NCI-H1930 (cell line): Measurements from ENCODE around the gene AZIN2.
A peak's percentile ranks its signal among the peaks of the same experiment; 100 is the strongest.
"Not testable (repeated sequence)": the region's sequence is repeated elsewhere in the genome, so short reads cannot be mapped to it uniquely, and the experiment has no call there.

Source experiments
- DNase-seq, 2 experiments: peaks; one replicate each; lab custom pipeline; 2025; lab: John Stamatoyannopoulos, UW

Gene AZIN2

DNA sequence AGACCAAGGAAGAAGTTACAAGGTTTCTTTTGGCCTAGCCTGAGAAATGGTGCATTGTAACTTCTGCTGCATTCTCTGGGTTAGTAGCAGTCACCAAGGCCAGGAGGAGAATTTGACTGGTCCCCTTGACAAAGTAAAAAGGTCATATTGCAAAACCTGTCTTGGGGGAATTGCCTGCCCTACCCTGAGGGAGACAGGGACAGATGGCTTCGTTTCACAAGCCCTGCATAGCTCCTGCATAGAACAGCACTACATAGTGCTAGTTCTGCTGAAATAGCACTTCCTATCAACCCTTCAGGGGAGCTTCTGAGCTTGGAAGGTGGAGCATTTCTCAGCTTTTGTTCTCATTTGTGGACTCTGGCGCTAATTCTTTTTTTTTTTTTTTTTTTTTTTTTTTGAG lies 23.9 kb upstream of the AZIN2 start:
- DNase-seq: no peak

DNA sequence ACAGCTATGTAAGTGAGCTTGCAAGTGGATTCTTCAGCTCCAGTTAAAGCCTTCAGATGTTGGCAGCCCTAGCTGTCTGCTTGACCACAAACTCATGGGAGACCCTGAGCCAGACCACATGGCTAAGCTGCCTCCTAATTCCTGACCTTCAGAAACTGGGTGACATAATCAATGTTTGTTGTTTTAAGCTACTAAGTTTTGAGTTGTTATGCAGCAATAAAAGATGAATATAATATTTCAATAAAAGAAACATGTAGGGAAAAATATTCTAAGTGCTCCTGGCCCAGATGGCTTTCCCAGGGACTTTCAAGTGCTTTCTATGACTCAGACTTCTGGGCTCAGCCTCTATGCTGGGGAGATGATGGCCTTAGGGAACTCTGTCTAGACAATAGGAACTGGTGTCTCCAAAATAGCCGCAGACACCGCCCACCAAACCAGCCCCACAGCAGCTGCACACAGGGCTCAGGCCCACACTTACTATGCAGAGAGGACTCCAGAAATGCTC lies 20.3 kb upstream of the AZIN2 start:
- no peak for DNase-seq

DNA sequence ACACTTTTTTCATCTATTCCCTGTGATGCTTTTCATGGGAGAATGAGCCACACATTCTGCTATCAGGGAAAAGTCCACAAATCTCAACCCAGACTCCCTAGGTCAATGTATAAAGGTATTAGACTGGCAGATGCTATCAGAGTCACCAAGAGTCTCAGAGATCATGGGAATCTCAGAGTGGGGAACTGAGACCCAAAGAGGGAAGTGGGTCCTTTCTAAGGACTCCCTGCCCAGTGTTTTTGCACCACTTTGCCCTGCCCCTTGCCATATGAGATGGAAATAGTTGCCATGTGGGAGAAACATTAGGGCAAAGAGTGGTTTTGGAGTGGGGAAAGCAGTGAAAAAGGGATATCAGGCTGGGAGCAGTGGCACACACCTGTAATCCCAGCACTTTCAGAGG lies 19.1 kb upstream of the AZIN2 start:
- DNase-seq: no peak

DNA sequence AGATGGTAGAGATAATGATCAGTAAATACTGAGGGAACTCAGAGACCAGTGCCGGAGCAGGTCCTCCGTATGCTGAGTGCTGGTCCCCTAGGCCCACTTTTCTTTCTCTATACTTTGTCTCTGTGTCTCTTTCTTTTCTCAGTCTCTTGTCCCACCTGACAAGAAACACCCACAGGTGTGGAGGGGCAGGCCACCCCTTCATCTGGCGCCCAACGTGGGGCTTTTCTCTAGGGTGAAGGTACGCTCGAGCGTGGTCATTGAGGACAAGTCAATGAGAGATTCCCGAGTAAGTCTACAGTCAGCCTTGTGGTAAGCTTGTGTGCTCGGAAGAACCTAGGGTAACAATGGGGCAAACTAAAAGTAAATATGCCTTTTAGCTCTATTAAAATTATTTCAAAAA lies 16.7 kb upstream of the AZIN2 start:
- DNase-seq: not testable (repeated sequence)

DNA sequence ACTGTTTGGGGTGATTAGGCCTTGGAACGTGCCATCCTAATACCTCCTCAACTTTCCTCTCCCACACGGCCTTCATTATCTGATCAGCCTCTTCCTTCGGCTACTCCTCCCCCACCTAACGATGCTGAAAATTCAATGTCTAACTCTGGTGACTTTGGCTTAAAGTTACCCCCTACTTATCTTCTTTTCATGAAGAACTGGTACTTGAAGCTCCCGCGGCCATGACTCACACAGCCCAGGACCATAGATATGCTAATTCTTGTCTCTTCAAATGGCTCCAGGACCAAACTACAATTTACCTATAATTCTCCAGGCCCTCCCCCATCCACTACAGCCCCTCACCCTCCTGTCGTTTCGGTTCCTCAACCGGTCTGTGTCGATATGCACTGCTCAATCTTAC lies 15.7 kb upstream of the AZIN2 start:
- no peak for DNase-seq

DNA sequence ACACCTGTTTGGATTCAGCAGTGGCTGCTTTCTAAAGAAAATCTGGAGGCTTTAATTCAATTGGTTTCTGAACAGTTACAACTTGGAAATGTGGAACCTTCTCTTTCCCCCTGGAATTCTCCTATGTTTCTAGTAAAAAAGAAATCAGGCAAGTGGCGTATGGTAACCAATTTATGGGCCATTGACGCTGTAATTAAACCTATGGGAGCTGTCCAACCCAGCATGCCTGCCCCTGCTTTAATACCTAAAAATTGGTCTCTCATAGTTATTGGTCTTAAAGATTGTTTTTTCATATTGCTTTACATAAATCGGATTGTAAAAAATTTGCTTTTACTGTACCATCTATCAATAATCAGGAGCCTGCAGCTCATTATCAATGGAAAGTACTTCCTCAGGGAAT lies 14.5 kb upstream of the AZIN2 start:
- not testable (repeated sequence) for DNase-seq

DNA sequence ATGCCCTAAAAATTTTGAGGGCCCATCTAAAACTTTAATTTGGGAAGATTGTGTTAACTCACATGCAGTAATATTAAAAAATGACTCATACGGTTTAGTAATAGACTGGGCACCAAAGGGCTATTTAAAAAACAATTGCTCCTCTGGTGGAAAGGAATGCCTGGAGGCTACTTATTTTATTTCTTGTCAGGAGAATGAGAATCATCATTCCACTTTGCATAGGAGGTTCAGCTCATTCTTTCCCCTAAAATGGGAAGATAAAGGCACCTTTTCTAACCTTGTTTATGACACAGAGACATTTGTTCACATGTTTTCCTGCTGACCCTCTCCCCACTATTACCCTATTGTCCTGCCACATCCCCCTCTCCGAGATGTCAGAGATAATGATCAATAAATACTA lies 12.8 kb upstream of the AZIN2 start:
- DNase-seq: not testable (repeated sequence)

DNA sequence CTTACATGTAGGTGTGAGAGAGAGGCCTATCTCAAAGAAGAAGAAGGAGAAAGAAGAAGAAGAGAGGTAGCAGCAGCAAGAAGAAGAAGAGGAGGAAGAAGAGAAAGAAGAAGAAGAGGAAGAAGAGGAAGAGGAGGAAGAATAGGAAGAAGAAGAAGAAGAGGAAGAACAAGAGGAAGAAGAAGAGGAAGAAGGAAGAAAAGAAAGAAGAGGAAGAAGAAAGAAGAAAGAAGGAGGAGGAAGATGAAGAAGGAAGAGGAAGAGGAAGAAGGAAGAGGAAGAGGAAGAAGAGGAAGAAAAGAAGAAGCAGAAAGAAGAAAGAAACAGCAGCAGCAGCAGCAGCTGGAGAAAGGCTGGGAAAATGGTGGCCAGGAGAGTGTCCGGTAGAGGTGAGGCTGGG lies 10.3 kb upstream of the AZIN2 start:
- no peak for DNase-seq

DNA sequence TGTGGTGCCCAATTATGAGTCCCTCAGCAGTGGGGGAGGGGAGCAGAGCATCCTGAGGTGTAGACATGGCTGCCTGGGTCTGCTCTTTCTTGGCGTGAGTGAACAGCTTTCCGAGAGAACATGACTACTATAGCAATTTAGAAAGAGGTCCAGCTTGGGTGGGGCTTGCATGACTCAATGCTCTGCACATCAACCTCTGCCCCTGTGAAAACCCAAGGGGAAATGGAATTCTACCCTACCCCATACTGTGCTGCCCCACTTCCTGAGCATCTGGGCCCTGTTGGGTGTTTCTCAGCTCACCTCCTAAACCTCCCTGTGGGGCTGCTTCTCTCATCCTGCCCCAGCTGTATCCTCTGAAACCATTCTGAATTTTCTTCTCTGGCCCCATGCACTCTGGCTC lies 8.2 kb upstream of the AZIN2 start:
- no peak for DNase-seq

DNA sequence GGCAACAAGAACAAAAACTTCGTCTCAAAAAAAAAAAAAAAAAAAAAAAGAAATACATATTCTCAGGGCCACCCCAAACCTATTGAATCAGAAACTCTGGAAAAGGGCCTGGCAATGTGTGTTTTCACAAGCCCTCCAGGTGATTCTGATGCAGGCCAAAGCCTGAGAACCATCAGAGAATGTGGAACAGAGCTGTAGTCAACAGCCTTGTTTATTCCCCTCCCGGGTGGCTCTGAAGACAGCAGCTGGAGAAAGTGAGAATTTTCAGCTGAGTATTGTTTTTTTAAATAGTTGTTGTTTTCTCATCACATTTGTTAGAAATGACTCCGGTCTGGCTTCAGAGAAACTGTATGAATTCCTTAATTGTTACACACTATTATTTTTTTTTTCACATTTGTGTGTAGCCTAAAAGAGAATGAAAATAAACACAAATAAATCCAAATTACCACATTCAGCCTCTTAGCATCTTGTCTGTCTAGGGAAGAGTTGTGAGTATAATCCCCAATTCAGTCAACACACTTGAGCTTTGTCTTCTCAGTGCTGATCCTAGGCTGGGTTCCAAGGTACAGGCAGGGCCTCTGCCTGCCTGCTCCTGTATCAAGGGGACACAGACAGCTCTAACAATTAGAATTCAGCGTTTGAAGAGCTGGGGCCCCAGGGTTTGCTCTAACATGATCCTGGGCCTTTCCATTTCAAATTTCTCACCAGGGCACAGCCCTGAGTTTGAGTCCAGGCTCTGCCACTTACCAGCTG lies 6.6 kb upstream of the AZIN2 start:
- DNase-seq: no peak

DNA sequence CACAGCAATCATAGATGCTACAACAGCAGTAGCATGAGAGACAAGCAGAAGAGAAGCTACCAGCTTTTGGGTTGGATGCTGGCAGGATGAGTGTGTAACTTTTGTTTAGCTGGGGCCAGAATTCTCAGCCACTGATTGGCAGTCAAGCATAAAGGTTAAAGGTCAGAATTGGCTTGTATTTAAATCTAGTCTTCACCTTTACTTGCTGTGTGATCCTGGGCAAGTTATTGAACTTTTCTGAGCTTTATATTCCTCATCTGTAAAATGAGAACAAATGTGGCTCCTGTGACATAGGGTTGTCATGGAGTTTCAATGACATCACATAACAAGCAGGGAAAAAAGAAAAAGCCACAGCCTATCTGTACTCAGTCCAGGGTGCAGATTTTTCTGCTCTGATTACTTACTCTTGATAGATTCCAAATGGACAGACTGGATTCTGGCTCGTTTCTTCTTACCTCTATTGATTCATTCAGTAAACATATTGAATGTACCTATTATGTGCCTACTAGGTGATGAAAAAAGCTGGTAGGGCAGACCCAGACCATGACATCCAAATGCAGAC lies 2.8 kb upstream of the AZIN2 start:
- DNase-seq: no peak

DNA sequence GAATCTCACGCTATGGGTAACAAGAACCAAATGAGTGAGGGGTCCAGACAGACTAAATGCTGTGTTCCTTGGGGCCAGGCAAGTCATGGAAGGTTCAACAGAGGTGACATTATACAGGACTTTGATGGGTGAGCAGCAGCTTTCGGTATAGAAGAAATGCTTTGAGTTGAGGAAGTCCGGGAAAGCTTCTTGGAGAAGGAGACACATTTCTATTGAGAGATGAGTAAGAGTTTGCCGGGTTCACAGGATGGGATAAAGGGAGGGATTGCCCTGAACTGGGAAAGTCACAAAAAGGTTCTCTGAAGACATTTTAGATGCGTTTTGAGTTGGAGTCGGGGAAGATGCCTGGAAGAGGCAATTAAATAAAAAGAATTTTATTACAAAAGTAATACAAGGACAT lies 580 bp upstream of the AZIN2 start:
- DNase-seq: no peak

DNA sequence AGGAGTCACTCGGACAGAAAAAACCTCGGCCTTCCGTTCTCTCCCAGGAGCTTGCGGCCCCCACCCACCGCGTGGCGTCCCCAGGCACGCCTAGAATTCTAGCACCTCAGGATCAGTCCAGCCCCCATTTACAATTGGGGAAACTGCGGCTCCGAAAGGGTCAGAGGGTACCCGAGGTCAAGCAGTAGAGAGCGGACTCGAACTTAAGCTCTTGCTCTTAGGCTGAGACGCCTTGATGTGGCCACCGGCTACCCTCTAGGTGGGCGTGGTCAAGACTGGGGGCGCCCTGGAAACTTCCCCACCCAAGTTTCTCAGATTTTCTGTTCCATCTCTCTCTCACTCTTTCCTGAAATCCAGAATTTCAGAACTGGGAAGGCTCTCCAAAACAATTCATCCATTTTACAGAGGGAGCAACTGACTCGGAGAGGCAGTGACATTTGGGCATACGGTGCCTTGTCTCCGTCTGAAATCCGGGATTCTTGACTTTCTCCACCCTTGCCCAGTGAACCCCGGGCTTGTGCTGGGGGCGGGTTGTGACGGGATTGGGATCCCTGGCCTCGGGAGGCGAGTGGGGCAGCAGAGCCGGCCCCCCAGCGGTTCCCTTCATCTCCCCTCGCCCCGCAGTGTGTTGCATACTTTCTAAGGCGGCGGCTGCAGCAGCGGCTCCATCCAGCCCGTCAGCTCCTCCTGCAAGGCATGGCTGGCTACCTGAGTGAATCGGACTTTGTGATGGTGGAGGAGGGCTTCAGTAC lies 777 bp downstream of the AZIN2 start:
- DNase-seq: no peak

DNA sequence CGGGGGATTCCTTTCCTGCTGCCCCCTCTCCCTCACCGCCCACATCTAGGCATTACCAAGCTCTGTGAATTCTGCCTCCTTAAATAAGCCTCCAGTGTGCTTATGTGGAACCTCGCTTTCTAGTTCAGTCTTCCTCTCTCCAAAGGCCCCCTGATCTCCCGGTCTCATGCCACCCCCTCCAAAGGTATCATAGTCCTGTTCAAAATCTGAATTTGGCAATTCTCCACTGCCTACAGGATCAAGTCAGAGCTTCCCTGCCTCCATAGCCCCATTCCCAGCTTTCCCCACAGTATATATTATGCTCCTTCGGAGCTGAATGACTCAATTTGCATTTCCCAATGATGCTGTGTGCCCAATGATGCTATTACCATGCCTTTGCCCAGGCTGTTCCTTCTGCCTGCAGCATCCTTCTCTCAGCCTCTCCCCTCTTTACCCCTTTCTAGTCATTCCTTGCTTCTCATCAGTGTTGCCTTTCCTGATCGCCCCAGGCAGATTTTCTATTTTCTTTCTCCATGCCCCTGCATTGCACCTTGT lies 1.7 kb downstream of the AZIN2 start:
- DNase-seq: no peak

DNA sequence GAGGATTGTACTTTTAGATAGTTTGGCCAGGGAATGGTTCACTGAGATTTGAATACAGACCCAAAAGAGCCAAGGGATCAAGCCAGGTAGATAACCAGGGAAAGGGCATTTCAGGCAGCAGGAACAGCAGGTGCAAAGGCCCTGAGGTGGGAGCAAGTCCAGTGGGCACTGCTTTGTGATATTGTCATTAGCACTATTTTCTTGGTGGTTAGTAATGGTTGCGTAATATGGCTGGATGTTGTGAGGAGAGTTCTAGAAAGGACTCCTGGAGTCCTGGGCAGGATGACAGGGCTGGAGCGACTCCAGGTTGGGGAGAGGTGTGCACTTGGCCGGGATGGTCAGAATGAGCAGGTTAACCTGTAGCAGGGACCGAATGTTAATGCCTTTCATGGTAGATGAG lies 4.4 kb downstream of the AZIN2 start:
- DNase-seq: no peak

DNA sequence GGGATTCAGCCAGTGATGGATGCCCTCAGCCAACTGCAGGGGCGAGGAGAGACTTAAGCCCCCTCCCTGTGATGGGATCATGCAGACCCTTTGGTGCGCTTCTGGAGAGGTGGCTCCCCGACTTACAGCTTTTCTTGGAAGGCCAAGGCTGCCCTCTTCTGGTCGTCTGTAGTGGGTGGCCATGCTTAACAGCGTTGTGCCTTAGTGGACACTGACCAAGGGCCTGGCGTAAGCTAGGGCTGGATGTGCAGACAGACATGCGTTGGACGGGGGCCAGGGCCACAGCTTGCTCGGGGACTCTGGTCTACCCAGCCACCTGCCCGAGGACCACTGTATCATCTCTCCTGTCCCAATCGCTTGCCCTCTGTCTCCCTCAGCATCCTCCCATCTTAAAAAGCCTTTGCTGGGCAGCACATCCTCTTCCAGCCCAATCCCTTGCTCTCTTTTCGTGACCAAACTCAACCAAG lies 5.5 kb downstream of the AZIN2 start:
- peak; percentile 38 to 59 for DNase-seq

DNA sequence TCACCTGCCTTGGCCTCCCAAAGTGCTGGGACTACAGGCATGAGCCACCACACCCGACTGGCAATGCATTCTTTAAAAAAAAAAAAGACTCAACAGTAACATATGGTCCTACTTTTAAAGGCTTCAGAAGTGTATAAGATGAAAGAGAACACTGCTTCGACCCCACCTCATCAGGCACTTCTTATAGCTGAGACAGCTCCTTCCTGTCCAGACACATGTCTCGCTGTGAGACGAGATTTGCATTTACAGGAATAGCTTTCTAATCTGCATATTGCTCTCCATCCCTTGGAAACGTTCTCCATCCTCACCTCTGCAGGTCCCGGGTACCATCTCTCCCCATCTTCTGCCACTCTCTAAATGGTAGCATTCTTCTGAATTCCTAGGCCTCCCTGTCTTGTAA lies 6.7 kb downstream of the AZIN2 start:
- no peak for DNase-seq

DNA sequence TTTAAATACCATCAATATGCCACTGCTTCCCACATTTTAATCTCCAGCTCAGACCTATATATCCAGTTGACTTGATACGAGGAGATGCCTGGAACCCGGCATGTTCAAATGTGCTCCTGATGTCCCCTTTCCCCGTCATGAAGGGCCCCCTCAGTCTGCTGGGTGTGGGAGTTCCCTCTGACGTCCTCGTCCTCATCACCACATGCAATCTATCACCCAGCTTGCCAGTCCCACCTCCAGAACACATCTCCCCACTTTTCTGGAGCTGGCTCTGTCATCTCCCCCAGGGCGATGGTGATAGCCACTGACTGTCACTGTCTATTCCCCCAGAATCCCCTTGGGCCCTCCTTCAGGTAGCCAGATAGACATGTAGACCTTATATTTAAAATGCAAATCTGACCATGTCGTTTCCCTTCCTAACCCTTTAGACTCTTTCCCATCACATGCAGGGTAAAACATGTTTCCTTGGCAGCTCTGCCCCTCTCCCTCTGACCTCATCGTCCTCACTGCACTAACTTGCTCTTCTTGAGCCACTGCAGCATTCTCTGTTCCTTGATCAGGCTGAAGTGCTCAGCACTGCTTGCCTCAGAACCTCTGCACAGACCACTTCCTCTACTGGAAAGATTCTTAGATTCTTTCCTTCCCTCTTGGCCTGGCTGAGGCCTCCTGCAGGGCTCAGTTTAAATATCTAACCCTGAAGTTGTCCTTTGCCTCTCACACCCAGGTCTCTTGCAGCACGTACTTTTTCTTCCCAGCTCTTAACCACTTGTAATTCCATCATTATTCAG lies 7.4 kb downstream of the AZIN2 start:
- DNase-seq: no peak

DNA sequence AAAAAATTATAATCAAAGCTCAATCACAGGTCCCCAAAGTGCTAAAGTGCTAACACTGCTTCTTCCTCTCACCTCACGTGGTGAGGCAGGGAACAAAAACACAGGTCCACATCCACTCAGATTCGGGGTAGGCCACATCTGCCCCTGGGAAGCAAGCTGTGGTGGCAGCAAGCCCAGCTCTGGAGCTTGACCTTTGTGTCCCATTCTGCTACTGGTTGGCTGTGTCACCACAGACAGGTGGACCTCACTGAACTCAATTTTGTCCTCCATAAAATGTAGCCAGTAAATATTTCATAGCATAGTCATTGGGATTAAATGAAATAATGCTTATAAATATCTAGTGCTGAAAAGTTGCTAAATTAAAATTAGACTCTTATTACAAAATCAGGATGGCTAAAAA lies 8.5 kb downstream of the AZIN2 start:
- no peak for DNase-seq

DNA sequence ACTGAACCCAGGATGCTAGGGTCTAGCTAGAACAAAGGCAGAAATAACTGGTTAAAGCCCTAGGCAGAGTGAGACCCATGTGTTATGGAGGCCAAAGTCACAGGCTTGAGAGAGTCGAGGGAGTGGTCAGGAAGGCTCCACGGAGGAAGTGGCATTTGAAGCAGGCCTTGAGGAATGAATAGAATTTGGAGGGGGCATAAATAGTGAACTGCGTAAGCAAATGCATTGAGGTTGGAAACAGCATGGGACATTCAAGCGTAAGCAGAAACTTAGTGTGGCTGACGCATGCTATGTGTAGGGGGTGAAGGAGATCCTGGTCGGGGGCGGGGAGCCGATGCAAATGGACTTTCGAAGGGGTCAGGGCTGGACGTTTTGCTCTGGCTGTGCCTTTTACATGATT lies 11.5 kb downstream of the AZIN2 start:
- no peak for DNase-seq

DNA sequence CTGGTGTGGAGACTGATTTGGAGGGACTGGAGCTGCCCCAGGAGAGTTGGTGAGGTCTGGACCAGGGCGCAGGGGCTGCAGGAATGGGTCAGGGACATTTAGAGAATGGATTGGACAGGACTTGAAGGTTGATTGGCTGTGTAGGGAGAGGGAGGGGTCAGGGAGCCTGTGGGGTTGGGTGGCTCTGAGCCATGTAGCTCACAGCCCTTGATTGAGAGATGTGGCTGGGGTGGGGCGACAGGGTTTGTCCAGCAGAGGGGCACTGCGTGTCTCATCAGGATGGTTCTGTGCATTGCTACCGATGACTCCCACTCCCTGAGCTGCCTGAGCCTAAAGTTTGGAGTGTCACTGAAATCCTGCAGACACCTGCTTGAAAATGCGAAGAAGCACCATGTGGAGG lies 12.1 kb downstream of the AZIN2 start:
- no peak for DNase-seq

DNA sequence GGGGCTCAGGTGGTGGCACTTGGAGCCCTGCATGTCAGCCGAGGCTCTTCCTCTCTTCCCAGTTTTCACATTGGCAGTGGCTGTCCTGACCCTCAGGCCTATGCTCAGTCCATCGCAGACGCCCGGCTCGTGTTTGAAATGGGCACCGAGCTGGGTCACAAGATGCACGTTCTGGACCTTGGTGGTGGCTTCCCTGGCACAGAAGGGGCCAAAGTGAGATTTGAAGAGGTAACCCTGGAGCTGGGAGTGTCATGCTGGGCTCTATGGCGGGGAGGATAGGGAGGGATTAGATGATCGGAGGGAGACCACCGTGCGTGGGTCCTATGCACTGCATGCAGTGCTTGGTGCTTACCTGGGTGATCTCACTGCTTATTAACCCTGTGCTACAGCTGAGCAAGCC lies 13.5 kb downstream of the AZIN2 start:
- DNase-seq: no peak
